HG02798 (cell line): ENCODE measurements around the gene OR4N2.
"Not testable (repeated sequence)": the region's sequence is repeated elsewhere in the genome, so short reads cannot be mapped to it uniquely, and the experiment has no call there.

ENCODE experiments used
- ATAC-seq: cut with Tn5 transposase; IDR thresholded peaks from one replicate; pipeline ENCODE4 v1.9.1; 2021; ENCODE audit warnings: mild to moderate bottlenecking; ENCODE audit not compliant: unreplicated experiment, poor library complexity

The OR4N2 gene

GRCh38 chr14:19828314-19828713 is 24.7 kb downstream of the OR4N2 start:
- no peak for ATAC-seq

- not testable (repeated sequence) for ATAC-seq
Observed at GRCh38 chr14:19834203-19834848, 30.8 kb downstream of the OR4N2 start.

- ATAC-seq = no peak
Observed at GRCh38 chr14:19838433-19838832, 34.9 kb downstream of the OR4N2 start.

GRCh38 chr14:19851365-19851764 is 47.8 kb downstream of the OR4N2 start:
- no peak for ATAC-seq

GRCh38 chr14:19866061-19866669 is 62.6 kb downstream of the OR4N2 start:
- ATAC-seq = not testable (repeated sequence)

- no peak for ATAC-seq
Observed at GRCh38 chr14:19873178-19873577, 69.6 kb downstream of the OR4N2 start.

- no peak for ATAC-seq
Observed at GRCh38 chr14:19874842-19875241, 71.3 kb downstream of the OR4N2 start, which contains the start of gene OR4K2. Gene OR4K2 (plus strand): TSS chr14:19875142. CDS start chr14:19876268, 1,126 bp downstream.

GRCh38 chr14:19878029-19878642 is 74.6 kb downstream of the OR4N2 start:
- ATAC-seq = no peak
